Spleen (tissue), 7 donors: ENCODE results near the gene TPPP.

Experiments used
- CTCF ChIP-seq, 11 experiments: fragments of 200-600 bp in 7 of 11; fragments of 450-650 bp in 4 of 11; sonication (generic) in 4 of 11; IDR thresholded peaks in 8 of 11; conservative IDR thresholded peaks in 3 of 11; 1 replicate in 7 of 11; 2 replicates in 4 of 11; pipeline versions ENCODE4 v1.4.0 to v1.8.0; 2016 to 2021; ENCODE audit warnings: antibody characterized with exemption in 11 of 11, inconsistent platforms in 4 of 11, mild to moderate bottlenecking in 1 of 11
- POLR2A ChIP-seq, 3 donors: fragments of 450-650 bp; IDR thresholded peaks; one replicate each; pipeline ENCODE4 v1.5.1; 2017; ENCODE audit warnings: antibody characterized with exemption in 3 of 3, mild to moderate bottlenecking in 1 of 3
- POLR2AphosphoS5 ChIP-seq, 3 donors: sonication (generic); formaldehyde crosslinking; IDR thresholded peaks; one replicate each; pipeline ENCODE4 v1.5.1; 2017; ENCODE audit warnings: antibody characterized with exemption in 3 of 3
- donor health status: DM: no; HTN: no; CAD: no; lungs with moderate emphysema.
- donor health status: DM: no; HTN: no; CAD: no.
- donor health status: DM: no; HTN: no; CAD: no.

GRCh38 chr5:691817-692528, 1.2 kb downstream of the TPPP start:
- TF ChIP-seq CTCF (IDR thresholded peaks at IDR 0.05 in 8 of 11, conservative IDR thresholded peaks at IDR 0.05 in 3 of 11) (no peak), POLR2A (IDR thresholded peaks at IDR 0.05) (no peak), POLR2AphosphoS5 (IDR thresholded peaks at IDR 0.05) (no peak)
